Calu3 (cell line): ENCODE measurements around the gene NFATC1. TPM values are rescaled to one million over a fixed set of nuclear protein-coding genes. Genes with fewer than 3 reads are reported as not detected.
A peak's percentile ranks its signal among the peaks of the same experiment; 100 is the strongest.

Experiments used
- BruUV-seq: library from RNA; stranded (reverse); fragments of 400-500 nt; replicated peaks from 2 replicates; lab custom pipeline; 2021; lab: Mats Ljungman, UMichigan
- CTCF ChIA-PET: fragments of 300-600 bp; sonication (Branson Sonifier 250); formaldehyde crosslinking; loops from one replicate; lab custom pipeline; 2022; ENCODE audit warnings: antibody characterized with exemption; lab: Charles Lee
- DNase-seq: peaks from one replicate; pipeline ENCODE4 v3.0.0; 2022
- H3K27ac Mint-ChIP-seq: one replicate; pipeline ENCODE4 v1.8.0; 2022; ENCODE audit warnings: mixed read lengths; ENCODE audit not compliant: unreplicated experiment
- H3K27me3 Mint-ChIP-seq: one replicate; pipeline ENCODE4 v1.8.0; 2022; ENCODE audit warnings: mixed read lengths; ENCODE audit not compliant: unreplicated experiment
- H3K36me3 Mint-ChIP-seq: one replicate; pipeline ENCODE4 v1.8.0; 2022; ENCODE audit warnings: mild to moderate bottlenecking, moderate library complexity, mixed read lengths; ENCODE audit not compliant: insufficient read depth, unreplicated experiment
- H3K4me1 Mint-ChIP-seq: one replicate; pipeline ENCODE4 v1.8.0; 2022; ENCODE audit warnings: mild to moderate bottlenecking, low read depth, mixed read lengths; ENCODE audit not compliant: unreplicated experiment
- H3K4me3 Mint-ChIP-seq: one replicate; pipeline ENCODE4 v1.8.0; 2022; ENCODE audit warnings: mild to moderate bottlenecking, low read depth, moderate library complexity, mixed read lengths; ENCODE audit not compliant: unreplicated experiment
- H3K9me3 Mint-ChIP-seq: one replicate; pipeline ENCODE4 v1.8.0; 2022; ENCODE audit warnings: low read depth, mixed read lengths; ENCODE audit not compliant: unreplicated experiment
- CTCF ChIP-seq: fragments of 200-600 bp; IDR thresholded peaks from one replicate; pipeline ENCODE4 v1.8.0; 2022; ENCODE audit warnings: antibody characterized with exemption; ENCODE audit not compliant: unreplicated experiment
- intact Hi-C: fragments of 100-400 bp; cut with micrococcal nuclease; formaldehyde crosslinking; loops from one replicate; pipeline ENCODE4 v1.10.0; 2022; ENCODE audit not compliant: unreplicated experiment
- total RNA-seq: library from RNA; stranded (reverse); gene quantifications from 2 replicates; pipeline ENCODE4 v1.2.3, GENCODE V29; 2022

NFATC1 gene
- total RNA-seq, 1 experiment from 2014 or later: 5.9 TPM

DNA sequence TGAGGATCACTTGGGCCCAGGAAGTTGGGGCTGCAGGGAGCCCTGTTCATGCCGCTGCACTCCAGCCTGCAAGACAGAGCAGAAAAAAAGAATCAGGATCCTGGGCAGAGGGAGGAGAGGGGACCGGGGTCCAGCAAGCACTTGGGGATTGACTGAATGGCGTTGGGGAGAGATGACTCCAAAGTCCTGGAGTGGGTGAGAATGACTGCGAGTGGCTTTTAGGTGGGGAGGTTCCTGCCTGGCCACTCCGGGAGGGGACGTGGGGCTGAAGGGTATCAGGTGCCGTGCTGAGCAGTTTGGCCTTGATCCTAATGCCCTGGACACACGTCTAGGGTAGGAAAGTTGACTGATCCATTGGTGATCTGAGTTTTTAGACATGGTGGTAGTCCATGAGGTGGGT, 3.5 kb upstream of the NFATC1 start:
- intact Hi-C loops: no loop called here
- TF ChIP-seq CTCF: no peak
- no TSS peak for BruUV-seq
- no peak for DNase-seq
- CTCF ChIA-PET: no interaction called here
- Mint-ChIP-seq H3K9me3 (no peaks in the 10 kb centered on the region), H3K27me3 (peaks cover 33% of the 10 kb centered on the region), H3K4me3 (no peak overlapping the region), H3K27ac (no peak overlapping the region), H3K4me1 (no peaks in the 10 kb centered on the region), H3K36me3 (peaks cover 6% of the 10 kb centered on the region)

GRCh38 chr18:79393181-79393634, 2.5 kb upstream of the NFATC1 start:
- Mint-ChIP-seq H3K27ac (no peak overlapping the region), H3K9me3 (no peaks in the 10 kb centered on the region), H3K4me3 (peak overlapping the region; percentile 79), H3K4me1 (no peaks in the 10 kb centered on the region), H3K27me3 (peaks cover 23% of the 10 kb centered on the region), H3K36me3 (peaks cover 6% of the 10 kb centered on the region)
- CTCF ChIA-PET: interaction anchor here (1.6 kb wide), 1 partner anchor 14 kb away, joined by 4 read pairs; no protein-coding TSS in a partner anchor
- TF ChIP-seq CTCF: no peak
- no TSS peak for BruUV-seq
- DNase-seq: no peak
- intact Hi-C loops: no loop called here

DNA sequence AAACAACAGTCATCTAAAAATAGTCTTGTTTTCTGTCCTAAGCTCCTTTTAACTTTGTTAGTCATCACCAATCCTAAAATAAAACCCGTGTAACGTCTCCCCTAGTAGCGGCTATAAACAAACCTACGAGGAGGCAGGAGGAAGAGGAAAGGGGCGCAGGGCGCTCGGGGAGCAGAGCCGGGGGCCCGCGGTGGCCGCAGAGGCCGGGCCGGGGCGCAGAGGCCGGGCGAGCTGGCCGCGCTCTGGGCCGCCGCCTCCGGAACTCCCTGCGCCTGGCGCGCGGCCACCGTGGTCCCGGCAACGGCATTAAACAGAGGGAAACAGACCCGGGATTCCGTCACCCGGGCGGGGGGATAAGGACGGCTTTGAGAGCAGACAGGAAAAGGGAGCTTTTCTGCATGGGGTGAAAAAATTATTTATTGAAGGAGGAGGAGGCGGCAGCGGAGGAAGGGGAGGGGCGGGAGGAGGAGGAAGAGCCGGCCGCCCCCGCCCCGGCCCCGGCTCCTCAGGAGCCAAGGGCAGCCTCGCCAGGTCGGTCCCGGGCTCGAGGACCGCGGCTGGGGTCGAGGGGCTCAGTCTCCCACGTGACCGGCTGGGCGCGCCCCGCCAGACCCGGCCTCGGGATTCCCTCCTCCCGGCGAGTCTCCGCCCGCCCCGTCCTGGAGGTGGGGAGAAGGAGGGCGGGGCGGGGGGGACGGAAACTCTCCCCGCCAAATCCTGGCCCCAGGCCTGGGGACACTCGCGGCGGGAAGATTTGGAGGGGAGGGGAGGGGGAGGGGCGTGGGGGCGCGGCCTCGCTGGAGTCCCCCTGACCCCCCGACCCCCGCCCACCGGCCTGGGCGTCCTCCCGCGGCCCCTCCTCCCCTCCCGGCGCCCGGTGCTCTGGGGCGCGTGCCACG, 1.8 kb upstream of the NFATC1 start:
- Mint-ChIP-seq H3K36me3 (peaks cover 6% of the 10 kb centered on the region), H3K4me3 (peak overlapping the region; percentile 79), H3K4me1 (no peaks in the 10 kb centered on the region), H3K27me3 (peaks cover 16% of the 10 kb centered on the region), H3K9me3 (no peaks in the 10 kb centered on the region), H3K27ac (peak overlapping the region; percentile 97)
- DNase-seq: peak; percentile 78
- no TSS peak for BruUV-seq
- intact Hi-C loops: no loop called here
- CTCF ChIA-PET: interaction anchor here (0.7 to 1.6 kb wide), 2 partner anchors 15 to 209 kb away, joined by 3 to 4 read pairs; no protein-coding TSS in a partner anchor
- TF ChIP-seq CTCF: no peak

- no peaks in the 10 kb centered on the region for H3K4me1 Mint-ChIP-seq
- peaks cover 8% of the 10 kb centered on the region for H3K27me3 Mint-ChIP-seq
- H3K9me3 Mint-ChIP-seq: no peaks in the 10 kb centered on the region
- intact Hi-C loops: no loop called here
- no TSS peak for BruUV-seq
- no peak overlapping the region for H3K27ac Mint-ChIP-seq
- peak overlapping the region; percentile 79 for H3K4me3 Mint-ChIP-seq
- CTCF ChIA-PET: interaction anchor here (0.7 kb wide), 1 partner anchor 208 kb away, joined by 3 read pairs; no protein-coding TSS in a partner anchor
- peaks cover 6% of the 10 kb centered on the region for H3K36me3 Mint-ChIP-seq
- no peak for TF ChIP-seq CTCF
- peak; percentile 28 for DNase-seq
Observed at GRCh38 chr18:79394534-79395307, 1.0 kb upstream of the NFATC1 start.
